OCI-LY7 (cell line): Measurements from ENCODE around the gene TMEM107. TPM values are rescaled to one million over a fixed set of nuclear protein-coding genes. Genes with fewer than 3 reads are reported as not detected.

ENCODE experiments used
- BruUV-seq: library from RNA; stranded (reverse); fragments of 400-500 nt; replicated peaks from 2 replicates; lab custom pipeline; 2021; lab: Mats Ljungman, UMichigan
- CTCF ChIA-PET: fragments of 300-600 bp; sonication (Branson Sonifier 250); formaldehyde crosslinking; loops from one replicate; lab custom pipeline; 2022; ENCODE audit warnings: antibody characterized with exemption; ENCODE audit not compliant: unreplicated experiment; lab: Charles Lee
- POLR2A ChIA-PET: fragments of 300-600 bp; sonication (Branson Sonifier 250); formaldehyde crosslinking; loops from one replicate; lab custom pipeline; 2022; ENCODE audit warnings: antibody characterized with exemption; lab: Charles Lee
- DNase-seq: peaks from one replicate; pipeline ENCODE4 v3.0.0-alpha.2; 2015; ENCODE audit warnings: low spot score
- H2AFZ ChIP-seq: fragments of 200-600 bp; sonication (generic), shearing (Covaris generic); 2 replicates; pipeline ENCODE4 v1.6.1; 2014; ENCODE audit warnings: mild to moderate bottlenecking, antibody characterized with exemption, low read length, moderate library complexity
- H3K27ac ChIP-seq: fragments of 200-600 bp; sonication (generic); 2 replicates; pipeline ENCODE4 v1.5.1; 2014; ENCODE audit warnings: mixed run types, low read depth, mild to moderate bottlenecking, moderate library complexity, low read length, inconsistent platforms; ENCODE audit not compliant: poor library complexity, severe bottlenecking
- H3K36me3 ChIP-seq: fragments of 200-600 bp; sonication (generic); 2 replicates; pipeline ENCODE4 v1.6.1; 2014; ENCODE audit warnings: mild to moderate bottlenecking, antibody characterized with exemption, low read length, moderate library complexity, mixed read lengths; ENCODE audit not compliant: insufficient read depth
- H3K4me1 ChIP-seq: fragments of 200-600 bp; sonication (generic); 2 replicates; pipeline ENCODE4 v1.5.1; 2014; ENCODE audit warnings: mild to moderate bottlenecking, low read length; ENCODE audit not compliant: insufficient read depth, poor library complexity, severe bottlenecking
- H3K4me2 ChIP-seq: fragments of 200-600 bp; sonication (generic); 2 replicates; pipeline ENCODE4 v1.6.1; 2014; ENCODE audit warnings: mild to moderate bottlenecking, low read length
- H3K4me3 ChIP-seq: fragments of 200-600 bp; sonication (generic); 2 replicates; pipeline ENCODE4 v1.5.1; 2014; ENCODE audit warnings: mild to moderate bottlenecking, low read depth, low read length; ENCODE audit not compliant: poor library complexity, severe bottlenecking
- H3K79me2 ChIP-seq: fragments of 200-600 bp; sonication (generic); 2 replicates; pipeline ENCODE4 v1.6.1; 2016; ENCODE audit warnings: low read depth, mild to moderate bottlenecking, low read length, moderate library complexity, mixed read lengths; ENCODE audit not compliant: insufficient read depth
- H3K9me2 ChIP-seq: fragments of 200-600 bp; sonication (generic); 2 replicates; pipeline ENCODE4 v1.6.1; 2016; ENCODE audit warnings: mild to moderate bottlenecking, low read length, mixed read lengths; ENCODE audit not compliant: insufficient read depth
- H3K9me3 ChIP-seq: fragments of 200-600 bp; sonication (generic); 2 replicates; pipeline ENCODE4 v1.6.1; 2014; ENCODE audit warnings: mild to moderate bottlenecking, mixed run types, low read length, mixed read lengths
- H4K20me1 ChIP-seq: fragments of 200-600 bp; sonication (generic); 2 replicates; pipeline ENCODE4 v1.6.1; 2014; ENCODE audit warnings: mild to moderate bottlenecking, antibody characterized with exemption, low read length, moderate library complexity, mixed read lengths; ENCODE audit not compliant: insufficient read depth
- CTCF ChIP-seq: fragments of 200-600 bp; sonication (generic); conservative IDR thresholded peaks from 2 replicates; pipeline ENCODE4 v1.5.1; 2014; ENCODE audit warnings: mild to moderate bottlenecking, antibody characterized with exemption, low read length, moderate library complexity, mixed read lengths
- EZH2phosphoT487 ChIP-seq: fragments of 200-600 bp; sonication (generic); IDR thresholded peaks from 2 replicates; pipeline ENCODE4 v1.6.1; 2018; ENCODE audit warnings: low read depth, borderline replicate concordance, mild to moderate bottlenecking, mixed run types, antibody characterized with exemption, low read length, moderate library complexity, mixed read lengths
- intact Hi-C: fragments of 100-400 bp; cut with micrococcal nuclease; formaldehyde crosslinking; loops from one replicate; pipeline ENCODE4 v1.10.0; 2022; ENCODE audit not compliant: unreplicated experiment
- total RNA-seq, 2 experiments: library from RNA; depleted of rRNA in 1 of 2; stranded (reverse); fragments of >200 nt in 1 of 2; shearing (Covaris generic) in 1 of 2; gene quantifications; 2 replicates each; pipeline ENCODE4 v1.2.3, GENCODE V29; 2014 to 2022

Gene TMEM107
- total RNA-seq, 2 experiments from 2014 or later = 43.9 to 57.0 TPM

DNA sequence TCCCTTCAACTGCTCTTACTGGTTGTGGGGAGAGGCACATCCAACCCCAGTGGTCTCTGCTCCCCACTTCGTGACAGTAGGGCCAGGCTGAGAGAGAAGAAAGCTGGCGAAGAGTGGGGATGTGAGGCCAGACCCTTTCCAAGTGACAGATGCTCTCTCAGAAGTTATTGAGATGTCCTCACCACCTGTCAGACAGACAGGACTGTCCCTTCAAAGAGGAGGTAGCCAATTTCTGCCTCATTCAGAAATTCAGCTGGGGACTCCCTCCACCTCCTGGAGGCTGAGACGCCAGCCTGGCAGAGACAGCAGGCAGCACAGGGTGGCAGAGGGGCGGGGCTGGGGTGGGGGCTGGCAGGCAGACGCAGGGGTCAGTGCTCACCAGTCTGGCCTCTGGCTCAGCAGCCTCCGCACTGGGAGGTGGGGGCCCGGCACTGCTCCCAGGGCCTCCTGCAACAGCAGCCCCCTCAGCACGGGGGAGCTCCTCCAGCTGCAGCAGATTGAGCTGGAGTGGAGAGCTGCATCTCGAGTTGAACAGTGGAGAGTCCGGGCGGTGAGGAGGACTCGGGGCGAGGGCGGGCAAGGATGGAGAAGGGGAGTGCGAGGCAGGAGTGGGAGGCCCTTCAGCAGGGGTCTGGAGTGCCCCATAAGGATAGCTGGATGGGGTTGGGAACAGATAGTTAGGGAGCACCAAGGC lies 33.1 kb downstream of the TMEM107 start:
- no peak overlapping the region for H3K4me2 ChIP-seq
- H3K27ac ChIP-seq = no peak overlapping the region
- ChIA-PET CTCF (interaction anchor here (1.3 kb wide), 1 partner anchor 16 kb away, joined by 5 read pairs; no protein-coding TSS in a partner anchor), POLR2A (interaction anchor here (0.6 kb wide), 1 partner anchor 297 kb away, joined by 4 read pairs; no protein-coding TSS in a partner anchor)
- no peak overlapping the region for H2AFZ ChIP-seq
- no peaks in the 10 kb centered on the region for H3K79me2 ChIP-seq
- intact Hi-C loops = no loop called here
- TF ChIP-seq EZH2phosphoT487 (no peak), CTCF (no peak)
- H3K9me3 ChIP-seq = no peaks in the 10 kb centered on the region
- BruUV-seq = no TSS peak
- H3K9me2 ChIP-seq = no peaks in the 10 kb centered on the region
- peaks cover 66% of the 10 kb centered on the region for H3K36me3 ChIP-seq
- H4K20me1 ChIP-seq = no peaks in the 10 kb centered on the region
- H3K4me1 ChIP-seq = peaks cover 9% of the 10 kb centered on the region
- no peak for DNase-seq
- no peak overlapping the region for H3K4me3 ChIP-seq

DNA sequence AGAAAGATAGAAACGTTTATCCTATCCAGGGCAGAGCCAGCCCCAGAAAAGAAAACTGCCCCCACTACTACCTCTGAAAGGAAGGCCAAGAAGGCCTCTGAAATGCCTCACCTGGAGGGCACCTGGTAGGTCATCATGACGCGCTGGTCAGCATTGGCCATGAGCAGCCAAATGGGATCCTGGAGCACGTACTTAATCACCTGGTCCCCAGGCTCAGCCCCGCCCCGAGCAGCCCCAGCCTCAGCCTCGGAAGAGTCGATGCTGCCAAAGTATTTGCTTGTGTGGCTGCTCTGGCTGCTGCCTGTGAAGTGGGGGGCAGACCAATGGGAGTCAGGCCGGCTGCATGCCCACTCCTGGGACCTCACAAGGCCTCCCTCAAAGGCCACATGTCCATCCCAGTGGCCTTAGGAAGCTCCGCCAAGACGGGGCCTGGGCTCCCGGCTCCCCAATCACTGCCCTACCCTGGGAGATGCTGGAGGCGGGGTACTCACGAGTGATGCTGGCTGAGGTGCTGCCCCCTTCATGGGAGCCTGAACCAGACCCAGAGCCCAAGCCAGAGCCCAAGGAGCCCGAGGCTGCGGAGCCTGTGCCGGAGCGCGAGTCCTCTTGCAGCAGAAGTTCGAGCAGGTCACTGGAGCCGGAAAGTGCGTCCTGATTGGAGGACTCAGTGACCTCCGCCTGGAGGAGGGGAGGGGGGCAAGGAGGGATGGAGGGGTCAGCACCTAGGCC lies 33.9 kb downstream of the TMEM107 start:
- no peak overlapping the region for H3K4me3 ChIP-seq
- no TSS peak for BruUV-seq
- H3K4me2 ChIP-seq = no peak overlapping the region
- no peak overlapping the region for H2AFZ ChIP-seq
- no peak overlapping the region for H3K27ac ChIP-seq
- intact Hi-C loops = no loop called here
- TF ChIP-seq EZH2phosphoT487 = no peak
- no peak for TF ChIP-seq CTCF
- H3K9me2 ChIP-seq = no peaks in the 10 kb centered on the region
- H3K4me1 ChIP-seq = peaks cover 16% of the 10 kb centered on the region
- H3K79me2 ChIP-seq = no peaks in the 10 kb centered on the region
- H4K20me1 ChIP-seq = no peaks in the 10 kb centered on the region
- POLR2A ChIA-PET = no interaction called here
- no peak for DNase-seq
- CTCF ChIA-PET = no interaction called here
- peaks cover 59% of the 10 kb centered on the region for H3K36me3 ChIP-seq
- H3K9me3 ChIP-seq = no peaks in the 10 kb centered on the region
